K562 (cell line): ENCODE data around the gene FTL. TPM values are rescaled to one million over a fixed set of nuclear protein-coding genes. Genes with fewer than 3 reads are reported as not detected.
A peak's percentile ranks its signal among the peaks of the same experiment; 100 is the strongest.

ENCODE experiments used
- ARHGAP35 ChIP-seq: fragments of 450-650 bp; IDR thresholded peaks from 2 replicates; pipeline ENCODE4 v1.6.1; 2018; ENCODE audit not compliant: partially characterized antibody
- BCL6 ChIP-seq: fragments of 250-450 bp; sonication (Bioruptor Pico); IDR thresholded peaks from 2 replicates; pipeline ENCODE4 v1.4.0; 2020
- C11orf30 ChIP-seq: fragments of 450-650 bp; IDR thresholded peaks from 2 replicates; pipeline ENCODE4 v1.6.1; 2016; ENCODE audit warnings: low read depth, mild to moderate bottlenecking
- CBFA2T3 ChIP-seq: fragments of 450-650 bp; IDR thresholded peaks from 2 replicates; pipeline ENCODE4 v1.6.1; 2017
- DACH1 ChIP-seq: fragments of 450-650 bp; IDR thresholded peaks from 2 replicates; pipeline ENCODE4 v1.6.1; 2018; ENCODE audit not compliant: partially characterized antibody
- EZH2 ChIP-seq: IDR thresholded peaks from 2 replicates; pipeline ENCODE4 v1.6.1; 2012; ENCODE audit warnings: low read depth, mild to moderate bottlenecking, inconsistent platforms, low read length, borderline replicate concordance
- FOXK2 ChIP-seq, 2 experiments: fragments of 450-650 bp; IDR thresholded peaks in 1 of 2; conservative IDR thresholded peaks in 1 of 2; 2 replicates each; pipeline ENCODE4 v1.6.1; 2016; ENCODE audit warnings: low read depth in 2 of 2, mild to moderate bottlenecking in 1 of 2
- JUND ChIP-seq, 2 experiments: IDR thresholded peaks; 2 replicates in 1 of 2; 3 replicates in 1 of 2; pipeline ENCODE4 v1.6.1; 2011; ENCODE audit warnings: borderline replicate concordance in 2 of 2, low read depth in 2 of 2, low read length in 2 of 2, improper control_type of control experiment in 1 of 2, missing biosample characterization in 1 of 2, missing genetic modification characterization in 1 of 2, missing genetic modification reagents in 1 of 2
- KDM5B ChIP-seq: fragments of 200-600 bp; sonication (generic); IDR thresholded peaks from 2 replicates; pipeline ENCODE4 v1.6.1; 2012; ENCODE audit warnings: low read depth, mild to moderate bottlenecking, moderate library complexity, low read length, control low read depth, inconsistent platforms; ENCODE audit not compliant: insufficient replicate concordance
- MBD2 ChIP-seq: sonication (generic); IDR thresholded peaks from 2 replicates; pipeline ENCODE4 v1.6.1; 2016; ENCODE audit warnings: low read depth, borderline replicate concordance
- PHF20 ChIP-seq: fragments of 450-650 bp; IDR thresholded peaks from 2 replicates; pipeline ENCODE4 v1.6.1; 2018; ENCODE audit not compliant: partially characterized antibody
- POLR2G ChIP-seq: fragments of 200-400 bp; formaldehyde crosslinking; IDR thresholded peaks from 2 replicates; pipeline ENCODE4 v1.6.1; 2017; ENCODE audit warnings: low read depth, mild to moderate bottlenecking, antibody characterized with exemption, low read length, moderate library complexity
- POLR2H ChIP-seq: IDR thresholded peaks from 2 replicates; pipeline ENCODE4 v1.6.1; 2016; ENCODE audit warnings: missing genetic modification characterization, low read depth, mild to moderate bottlenecking, control low read depth, missing compliant biosample characterization, moderate library complexity
- RB1 ChIP-seq: fragments of 450-650 bp; IDR thresholded peaks from 2 replicates; pipeline ENCODE4 v1.6.1; 2017; ENCODE audit warnings: low read depth, mild to moderate bottlenecking
- RBM39 ChIP-seq: fragments of 200-400 bp; formaldehyde crosslinking; optimal IDR thresholded peaks from 2 replicates; pipeline ENCODE3; 2018; ENCODE audit warnings: low read depth, low read length
- SAFB2 ChIP-seq: fragments of 200-400 bp; formaldehyde crosslinking; IDR thresholded peaks from 2 replicates; pipeline ENCODE4 v1.6.1; 2018; ENCODE audit warnings: borderline replicate concordance, low read length, low read depth, moderate library complexity; ENCODE audit not compliant: severe bottlenecking
- SNIP1 ChIP-seq: fragments of 450-650 bp; IDR thresholded peaks from 2 replicates; pipeline ENCODE4 v1.7.1; 2017; ENCODE audit warnings: low read depth, mild to moderate bottlenecking
- SOX6 ChIP-seq: fragments of 450-650 bp; IDR thresholded peaks from 2 replicates; pipeline ENCODE4 v1.6.1; 2014; ENCODE audit warnings: mild to moderate bottlenecking
- TAF7 ChIP-seq: fragments of 450-650 bp; IDR thresholded peaks from 2 replicates; pipeline ENCODE4 v1.6.1; 2016; ENCODE audit warnings: missing genetic modification characterization, missing compliant biosample characterization
- TEAD2 ChIP-seq: fragments of 450-650 bp; IDR thresholded peaks from 2 replicates; pipeline ENCODE4 v1.6.1; 2016; ENCODE audit warnings: missing genetic modification characterization, control low read depth, missing compliant biosample characterization
- VEZF1 ChIP-seq: fragments of 200-800 bp; sonication (Bioruptor generic); IDR thresholded peaks from 2 replicates; pipeline ENCODE4 v1.6.1; 2017; ENCODE audit warnings: missing genetic modification characterization, missing compliant biosample characterization
- ZNF217 ChIP-seq: sonication (generic); formaldehyde crosslinking; IDR thresholded peaks from 2 replicates; pipeline ENCODE4 v1.8.0; 2022; ENCODE audit warnings: mild to moderate bottlenecking, missing genetic modification reagents
- ZZZ3 ChIP-seq: fragments of 450-650 bp; IDR thresholded peaks from 2 replicates; pipeline ENCODE4 v1.6.1; 2016; ENCODE audit warnings: antibody characterized with exemption, mild to moderate bottlenecking, moderate library complexity
- polyA plus RNA-seq, 8 experiments: library from polyadenylated mRNA; depleted of rRNA in 4 of 8; stranded (reverse) in 5 of 8; unstranded in 3 of 8; fragments of >200 nt; fragmentation: Nextera tagmentation in 2 of 8; fragmentation: Illumina TruSeq in 1 of 8; extraction: Ambion mirVana in 2 of 8; extraction: Trizol in 1 of 8; gene quantifications; 2 replicates each; pipeline versions ENCODE4 v1.2.1 to v1.2.3, GENCODE V29; 2011 to 2014; ENCODE audit warnings: inconsistent platforms in 1 of 8, missing spikeins in 1 of 8
- total RNA-seq, 7 experiments: library from RNA; depleted of rRNA in 6 of 7; stranded (reverse); fragments of >200 nt in 6 of 7; fragmentation: Illumina TruSeq in 2 of 7; extraction: Trizol in 2 of 7; gene quantifications; 2 replicates each; pipeline versions ENCODE4 v1.2.1 to v1.2.3, GENCODE V29; 2011 to 2021; ENCODE audit warnings: low replicate concordance in 1 of 7
- TF ChIP-seq, protein P1 (sequence below): fragments of 200-800 bp; sonication (Bioruptor generic); IDR thresholded peaks from 2 replicates; pipeline ENCODE4 v1.6.1; 2017; ENCODE audit warnings: missing genetic modification characterization, missing compliant biosample characterization
- TF ChIP-seq, protein P2 (sequence below): sonication (generic); formaldehyde crosslinking; IDR thresholded peaks from 2 replicates; pipeline ENCODE4 v1.8.1; 2023; ENCODE audit warnings: mild to moderate bottlenecking, missing genetic modification reagents

The FTL gene
- total and polyA plus RNA-seq, 9 of the 15 experiments (the other 6 are each of a cell fraction or from before 2014, with no cell fraction given), result 1,231 to 27,415 (median 3,965) TPM

GRCh38 chr19:48993175-48994034, 28.3 kb downstream of the FTL start, which contains the start of the genes GYS1 and RUVBL2 (continued):
- TF ChIP-seq SOX6 (no peak), PHF20 (peak; percentile 43), BCL6 (CRISPR knock-in tag) (no peak), ZNF217 (CRISPR knock-in tag) (no peak), RBM39 (peak; percentile 73), MBD2 (peak; percentile 86; the same call in 1 of the 2 replicates), SNIP1 (peak; percentile 79), KDM5B (peak; percentile 78), SAFB2 (no peak), C11orf30 (peak; percentile 90), TEAD2 (no peak), POLR2H (peak; percentile 66), TAF7 (tag) (peak; percentile 77; the same call in 1 of the 2 replicates), ARHGAP35 (no peak), CBFA2T3 (no peak), EZH2 (no peak), FOXK2 (conservative IDR thresholded peaks at IDR 0.05 in 1 of 2, IDR thresholded peaks at IDR 0.05 in 1 of 2; ENCODE audit: low read depth in 2 of 2) (peak; percentile 79 to 81), ZZZ3 (no peak), RB1 (peak; percentile 96), VEZF1 (CRISPR knock-in tag) (peak; percentile 95), DACH1 (no peak), POLR2G (peak; percentile 74), JUND (IDR thresholded peaks at IDR 0.05; ENCODE audit: borderline replicate concordance, low read depth, low read length) (peak; percentile 53), JUND (tag; IDR thresholded peaks at IDR 0.05; ENCODE audit: borderline replicate concordance, low read depth, low read length) (no peak; the same call in 2 of the 3 replicates)
- TF ChIP-seq, protein P1, sequence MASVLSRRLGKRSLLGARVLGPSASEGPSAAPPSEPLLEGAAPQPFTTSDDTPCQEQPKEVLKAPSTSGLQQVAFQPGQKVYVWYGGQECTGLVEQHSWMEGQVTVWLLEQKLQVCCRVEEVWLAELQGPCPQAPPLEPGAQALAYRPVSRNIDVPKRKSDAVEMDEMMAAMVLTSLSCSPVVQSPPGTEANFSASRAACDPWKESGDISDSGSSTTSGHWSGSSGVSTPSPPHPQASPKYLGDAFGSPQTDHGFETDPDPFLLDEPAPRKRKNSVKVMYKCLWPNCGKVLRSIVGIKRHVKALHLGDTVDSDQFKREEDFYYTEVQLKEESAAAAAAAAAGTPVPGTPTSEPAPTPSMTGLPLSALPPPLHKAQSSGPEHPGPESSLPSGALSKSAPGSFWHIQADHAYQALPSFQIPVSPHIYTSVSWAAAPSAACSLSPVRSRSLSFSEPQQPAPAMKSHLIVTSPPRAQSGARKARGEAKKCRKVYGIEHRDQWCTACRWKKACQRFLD, result no peak
- TF ChIP-seq, protein P2, sequence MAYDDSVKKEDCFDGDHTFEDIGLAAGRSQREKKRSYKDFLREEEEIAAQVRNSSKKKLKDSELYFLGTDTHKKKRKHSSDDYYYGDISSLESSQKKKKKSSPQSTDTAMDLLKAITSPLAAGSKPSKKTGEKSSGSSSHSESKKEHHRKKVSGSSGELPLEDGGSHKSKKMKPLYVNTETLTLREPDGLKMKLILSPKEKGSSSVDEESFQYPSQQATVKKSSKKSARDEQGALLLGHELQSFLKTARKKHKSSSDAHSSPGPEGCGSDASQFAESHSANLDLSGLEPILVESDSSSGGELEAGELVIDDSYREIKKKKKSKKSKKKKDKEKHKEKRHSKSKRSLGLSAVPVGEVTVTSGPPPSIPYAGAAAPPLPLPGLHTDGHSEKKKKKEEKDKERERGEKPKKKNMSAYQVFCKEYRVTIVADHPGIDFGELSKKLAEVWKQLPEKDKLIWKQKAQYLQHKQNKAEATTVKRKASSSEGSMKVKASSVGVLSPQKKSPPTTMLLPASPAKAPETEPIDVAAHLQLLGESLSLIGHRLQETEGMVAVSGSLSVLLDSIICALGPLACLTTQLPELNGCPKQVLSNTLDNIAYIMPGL (CRISPR knock-in tag), result peak; percentile 3; the same call in 1 of the 2 replicates
